Karpas-422 (cell line): ENCODE data around the gene NREP. TPM values are rescaled to one million over a fixed set of nuclear protein-coding genes. Genes with fewer than 3 reads are reported as not detected.

Experiments
- DNase-seq: peaks from one replicate; pipeline ENCODE4 v3.0.0-alpha.2; 2015
- H2AFZ ChIP-seq: fragments of 200-600 bp; sonication (generic); 2 replicates; pipeline ENCODE4 v1.6.1; 2014; ENCODE audit warnings: antibody characterized with exemption, low read length, mixed read lengths
- H3K27ac ChIP-seq: fragments of 200-600 bp; sonication (generic); 2 replicates; pipeline ENCODE4 v1.5.1; 2014; ENCODE audit warnings: mild to moderate bottlenecking, low read length, moderate library complexity
- H3K27me3 ChIP-seq: fragments of 200-600 bp; sonication (generic); 2 replicates; pipeline ENCODE4 v1.6.1; 2014; ENCODE audit warnings: low read length, mixed read lengths
- H3K36me3 ChIP-seq: fragments of 200-600 bp; sonication (generic); 2 replicates; pipeline ENCODE4 v1.6.1; 2014; ENCODE audit warnings: low read length, mixed read lengths; ENCODE audit not compliant: insufficient read depth
- H3K4me1 ChIP-seq: fragments of 200-600 bp; sonication (generic); 2 replicates; pipeline ENCODE4 v1.6.1; 2014; ENCODE audit warnings: mild to moderate bottlenecking, low read length, mixed read lengths
- H3K4me2 ChIP-seq: fragments of 200-600 bp; sonication (generic); 2 replicates; pipeline ENCODE4 v1.6.1; 2014; ENCODE audit warnings: low read length, low read depth, mild to moderate bottlenecking; ENCODE audit not compliant: poor library complexity, severe bottlenecking
- H3K4me3 ChIP-seq: fragments of 200-600 bp; sonication (generic); 2 replicates; pipeline ENCODE4 v1.5.1; 2014; ENCODE audit warnings: mild to moderate bottlenecking, antibody characterized with exemption, low read length, mixed read lengths
- H3K79me2 ChIP-seq: fragments of 200-600 bp; sonication (generic); 2 replicates; pipeline ENCODE4 v1.6.1; 2014; ENCODE audit warnings: mild to moderate bottlenecking, low read length, mixed read lengths
- H3K9ac ChIP-seq: fragments of 200-600 bp; sonication (generic); 2 replicates; pipeline ENCODE4 v1.6.0; 2014; ENCODE audit warnings: low read length
- H3K9me2 ChIP-seq: fragments of 200-600 bp; sonication (generic), shearing (Covaris generic); replicated peaks from 2 replicates; pipeline ENCODE4 v1.6.0; 2014; ENCODE audit warnings: mild to moderate bottlenecking, low read length, moderate library complexity; ENCODE audit not compliant: insufficient read depth
- H3K9me3 ChIP-seq: fragments of 300-700, 200-600 bp; sonication (generic); 2 replicates; pipeline ENCODE4 v1.6.1; 2014; ENCODE audit warnings: low read length, mixed read lengths
- H4K20me1 ChIP-seq: fragments of 200-600 bp; sonication (generic); 2 replicates; pipeline ENCODE4 v1.6.1; 2014; ENCODE audit warnings: mild to moderate bottlenecking, antibody characterized with exemption, low read length, low read depth; ENCODE audit not compliant: insufficient read depth
- total RNA-seq: library from RNA; depleted of rRNA; stranded (reverse); fragments of >200 nt; shearing (Covaris generic); gene quantifications from 2 replicates; pipeline ENCODE4 v1.2.3, GENCODE V29; 2014; ENCODE audit warnings: low replicate concordance

The NREP gene
- total RNA-seq, 1 experiment from 2014 or later = 5.8 TPM

DNA sequence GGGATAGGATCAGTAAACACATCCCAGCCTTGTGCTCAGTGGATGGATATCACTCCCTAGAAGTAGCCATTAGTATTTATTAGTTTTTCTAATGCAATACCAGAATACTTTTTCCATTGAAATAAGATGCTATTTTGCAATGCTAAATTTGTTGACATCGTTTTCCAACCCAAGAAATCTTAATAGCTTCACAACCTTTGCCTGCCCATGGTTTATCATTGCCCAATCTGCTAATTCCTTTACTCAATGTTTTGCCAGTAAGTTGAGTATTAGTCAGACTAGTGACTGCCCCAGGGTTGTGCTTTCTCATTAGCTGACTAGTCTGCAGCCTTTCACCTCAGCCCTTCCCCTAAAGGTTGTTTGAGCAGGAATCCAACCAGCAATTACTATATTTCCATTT lies 62.9 kb downstream of the NREP start:
- no peak overlapping the region for H3K4me3 ChIP-seq
- H3K4me1 ChIP-seq = no peaks in the 10 kb centered on the region
- H3K36me3 ChIP-seq = no peaks in the 10 kb centered on the region
- no peak overlapping the region for H2AFZ ChIP-seq
- H3K9ac ChIP-seq = no peak overlapping the region
- no peaks in the 10 kb centered on the region for H3K79me2 ChIP-seq
- H3K9me3 ChIP-seq = no peaks in the 10 kb centered on the region
- H3K9me2 ChIP-seq = no peaks in the 10 kb centered on the region
- H3K27me3 ChIP-seq = no peaks in the 10 kb centered on the region
- no peak overlapping the region for H3K4me2 ChIP-seq
- H3K27ac ChIP-seq = no peak overlapping the region
- no peaks in the 10 kb centered on the region for H4K20me1 ChIP-seq
- DNase-seq = no peak

DNA sequence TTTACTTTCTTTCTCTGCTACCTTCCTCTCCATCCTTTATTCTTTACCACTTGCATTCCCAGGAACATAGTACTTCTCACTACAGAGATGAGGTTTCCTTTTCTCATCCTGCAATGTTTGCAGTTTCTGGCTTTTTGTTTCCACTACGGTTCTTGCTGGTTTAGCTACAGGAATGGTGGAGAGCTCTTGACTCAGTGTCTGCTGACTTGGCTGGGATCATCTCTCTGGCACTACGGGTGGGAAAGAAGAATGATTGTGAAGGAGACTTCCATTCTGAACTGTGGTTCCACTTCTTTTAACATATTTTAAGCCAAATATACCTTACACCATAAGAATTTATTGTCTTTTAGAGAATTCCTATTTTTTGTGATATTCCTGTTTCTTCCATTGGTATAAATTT lies 65.1 kb downstream of the NREP start:
- Histone ChIP-seq H3K4me2 (no peak overlapping the region), H4K20me1 (no peaks in the 10 kb centered on the region), H3K9ac (no peak overlapping the region), H3K9me2 (no peaks in the 10 kb centered on the region), H3K27ac (no peak overlapping the region), H3K79me2 (no peaks in the 10 kb centered on the region), H3K4me1 (peaks cover 3% of the 10 kb centered on the region; the same call in 1 of the 2 replicates), H3K4me3 (no peak overlapping the region), H3K36me3 (no peaks in the 10 kb centered on the region), H3K9me3 (no peaks in the 10 kb centered on the region), H2AFZ (no peak overlapping the region), H3K27me3 (no peaks in the 10 kb centered on the region)
- no peak for DNase-seq

DNA sequence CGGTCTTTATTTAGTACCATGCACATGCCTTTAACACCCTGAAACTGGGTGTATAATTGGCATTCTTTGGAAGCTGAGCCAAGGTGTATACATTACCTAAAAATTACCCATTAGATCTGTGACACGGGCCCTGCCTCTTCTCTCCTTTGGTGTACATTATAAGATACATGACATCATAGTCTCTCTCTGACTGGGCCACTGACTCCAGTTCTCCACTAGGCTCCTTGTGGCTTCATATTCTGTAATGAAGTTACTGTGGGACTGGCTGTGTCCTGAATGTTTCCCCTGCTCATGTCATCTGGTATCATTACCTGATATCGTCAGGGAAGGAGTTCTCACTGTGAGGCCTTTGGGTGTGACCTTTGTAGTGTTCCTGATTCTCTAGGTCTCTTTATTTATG lies 65.5 kb downstream of the NREP start:
- H3K4me2 ChIP-seq = no peak overlapping the region
- H3K9me2 ChIP-seq = no peaks in the 10 kb centered on the region
- no peaks in the 10 kb centered on the region for H4K20me1 ChIP-seq
- DNase-seq = peak; percentile 32
- H3K79me2 ChIP-seq = no peaks in the 10 kb centered on the region
- no peaks in the 10 kb centered on the region for H3K9me3 ChIP-seq
- H2AFZ ChIP-seq = no peak overlapping the region
- H3K4me3 ChIP-seq = no peak overlapping the region
- H3K27ac ChIP-seq = no peak overlapping the region
- H3K4me1 ChIP-seq = peaks cover 3% of the 10 kb centered on the region; the same call in 1 of the 2 replicates
- no peak overlapping the region for H3K9ac ChIP-seq
- H3K27me3 ChIP-seq = no peaks in the 10 kb centered on the region
- H3K36me3 ChIP-seq = no peaks in the 10 kb centered on the region

DNA sequence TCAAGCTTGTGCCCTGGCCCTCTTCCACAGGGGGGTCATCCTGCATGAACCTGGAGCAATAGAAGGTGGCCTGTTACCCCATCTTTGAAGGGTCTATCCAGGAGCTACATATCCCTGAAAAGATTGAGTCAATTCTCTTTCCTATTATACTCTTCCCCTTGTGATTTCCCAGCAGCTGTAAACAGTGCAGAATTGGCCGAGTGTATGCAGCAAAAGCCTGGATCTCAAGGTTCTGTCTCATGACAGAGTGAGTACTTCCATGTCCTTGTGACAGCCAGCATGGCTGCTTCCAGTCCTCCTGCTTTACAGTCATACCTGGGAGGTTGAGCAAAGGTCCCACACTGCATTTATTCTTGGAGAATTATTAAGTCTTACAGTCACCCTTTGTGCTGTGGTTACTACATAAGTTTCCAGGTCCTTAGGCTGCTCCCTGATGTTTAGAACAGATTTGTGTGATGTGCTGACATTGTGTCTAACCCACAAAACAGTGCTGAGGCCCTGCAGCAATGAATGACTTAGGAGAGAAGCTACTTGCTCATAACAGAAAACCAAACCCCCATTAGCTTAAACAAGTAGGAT lies 67.5 kb downstream of the NREP start:
- DNase-seq = no peak

DNA sequence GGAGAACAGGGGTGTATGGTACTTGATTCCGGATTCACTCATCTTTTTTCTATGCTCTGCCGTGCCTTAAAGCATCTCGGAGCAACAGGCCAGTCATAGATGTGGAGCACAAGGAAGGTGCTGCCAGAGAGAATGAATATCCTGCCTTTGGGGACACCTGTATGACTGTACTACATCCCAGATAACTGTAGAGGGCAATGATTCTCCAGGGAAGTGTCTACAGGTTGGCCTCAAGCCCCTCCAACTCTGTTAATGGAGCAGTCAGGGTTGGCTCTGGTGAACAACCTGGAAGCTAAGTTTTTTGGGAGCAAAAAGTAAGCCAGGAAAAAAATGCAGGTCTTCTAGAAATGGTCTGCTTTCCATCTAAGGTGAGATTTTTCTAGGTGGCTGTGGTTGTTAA lies 71.0 kb downstream of the NREP start:
- no peaks in the 10 kb centered on the region for H3K79me2 ChIP-seq
- H3K9me3 ChIP-seq = no peaks in the 10 kb centered on the region
- H3K4me2 ChIP-seq = no peak overlapping the region
- no peaks in the 10 kb centered on the region for H3K9me2 ChIP-seq
- peaks cover 3% of the 10 kb centered on the region; the same call in 1 of the 2 replicates for H3K4me1 ChIP-seq
- H2AFZ ChIP-seq = no peak overlapping the region
- no peaks in the 10 kb centered on the region for H4K20me1 ChIP-seq
- H3K4me3 ChIP-seq = no peak overlapping the region
- no peaks in the 10 kb centered on the region for H3K36me3 ChIP-seq
- peak; percentile 45 for DNase-seq
- H3K9ac ChIP-seq = no peak overlapping the region
- no peaks in the 10 kb centered on the region for H3K27me3 ChIP-seq
- H3K27ac ChIP-seq = no peak overlapping the region

More for the DNA sequence above, 67.5 kb downstream of the NREP start:
- H3K4me3 ChIP-seq = no peak overlapping the region
- H3K36me3 ChIP-seq = no peaks in the 10 kb centered on the region
- no peaks in the 10 kb centered on the region for H3K27me3 ChIP-seq
- no peak overlapping the region for H3K4me2 ChIP-seq
- no peak overlapping the region for H2AFZ ChIP-seq
- H3K79me2 ChIP-seq = no peaks in the 10 kb centered on the region
- peaks cover 3% of the 10 kb centered on the region; the same call in 1 of the 2 replicates for H3K4me1 ChIP-seq
- no peak overlapping the region for H3K9ac ChIP-seq
- H3K9me2 ChIP-seq = no peaks in the 10 kb centered on the region
- H3K27ac ChIP-seq = no peak overlapping the region
- H3K9me3 ChIP-seq = no peaks in the 10 kb centered on the region
- H4K20me1 ChIP-seq = no peaks in the 10 kb centered on the region

DNA sequence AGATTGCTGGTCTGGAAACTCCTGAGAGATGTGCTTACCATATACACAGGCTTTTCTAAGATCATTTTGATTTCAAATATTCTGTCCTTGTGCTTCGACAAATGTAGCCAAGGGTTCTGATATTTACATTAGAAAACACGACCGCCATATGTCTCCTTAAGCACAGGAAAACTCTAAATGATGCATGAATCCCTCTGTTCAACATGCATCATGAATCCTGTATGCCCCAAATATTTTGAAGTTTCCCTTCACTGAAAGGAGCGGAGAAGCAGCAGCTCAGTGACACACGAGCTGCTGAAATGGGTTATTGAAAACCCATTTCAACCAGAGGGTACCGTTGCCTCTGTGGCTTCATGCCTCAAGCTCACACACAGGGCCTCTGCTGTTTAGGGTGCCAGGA lies 74.4 kb downstream of the NREP start:
- Histone ChIP-seq H3K79me2 (no peaks in the 10 kb centered on the region), H3K36me3 (no peaks in the 10 kb centered on the region), H3K9me3 (no peaks in the 10 kb centered on the region), H3K9ac (no peak overlapping the region), H3K4me3 (no peak overlapping the region), H3K9me2 (no peaks in the 10 kb centered on the region), H3K27ac (no peak overlapping the region), H4K20me1 (no peaks in the 10 kb centered on the region), H3K4me2 (no peak overlapping the region), H3K27me3 (no peaks in the 10 kb centered on the region), H2AFZ (no peak overlapping the region), H3K4me1 (peaks cover 3% of the 10 kb centered on the region; the same call in 1 of the 2 replicates)
- no peak for DNase-seq

DNA sequence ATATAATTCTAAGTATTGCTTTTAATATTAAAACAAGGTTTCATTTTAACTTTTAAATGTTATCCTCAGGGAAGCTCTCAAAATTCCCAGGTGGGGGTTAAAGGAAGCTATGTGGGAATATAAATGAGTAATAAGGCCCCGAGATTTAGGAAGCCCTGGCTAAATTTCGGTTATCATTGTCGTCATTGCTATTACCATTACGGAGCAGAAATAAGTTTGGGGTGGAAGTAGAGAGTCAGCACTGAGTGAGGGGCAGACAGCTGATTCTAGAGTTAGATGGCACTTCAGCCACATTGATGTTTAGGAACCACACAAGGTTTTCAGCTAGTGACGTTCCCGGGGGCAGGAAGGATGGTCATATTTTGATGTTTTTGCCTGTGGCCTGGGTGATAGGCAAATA lies 74.9 kb downstream of the NREP start:
- H4K20me1 ChIP-seq = no peaks in the 10 kb centered on the region
- H3K4me3 ChIP-seq = no peak overlapping the region
- H3K9me2 ChIP-seq = no peaks in the 10 kb centered on the region
- H3K36me3 ChIP-seq = no peaks in the 10 kb centered on the region
- no peak for DNase-seq
- H3K79me2 ChIP-seq = no peaks in the 10 kb centered on the region
- H3K4me1 ChIP-seq = no peaks in the 10 kb centered on the region
- H2AFZ ChIP-seq = no peak overlapping the region
- no peaks in the 10 kb centered on the region for H3K27me3 ChIP-seq
- no peak overlapping the region for H3K4me2 ChIP-seq
- H3K27ac ChIP-seq = no peak overlapping the region
- no peak overlapping the region for H3K9ac ChIP-seq
- no peaks in the 10 kb centered on the region for H3K9me3 ChIP-seq

DNA sequence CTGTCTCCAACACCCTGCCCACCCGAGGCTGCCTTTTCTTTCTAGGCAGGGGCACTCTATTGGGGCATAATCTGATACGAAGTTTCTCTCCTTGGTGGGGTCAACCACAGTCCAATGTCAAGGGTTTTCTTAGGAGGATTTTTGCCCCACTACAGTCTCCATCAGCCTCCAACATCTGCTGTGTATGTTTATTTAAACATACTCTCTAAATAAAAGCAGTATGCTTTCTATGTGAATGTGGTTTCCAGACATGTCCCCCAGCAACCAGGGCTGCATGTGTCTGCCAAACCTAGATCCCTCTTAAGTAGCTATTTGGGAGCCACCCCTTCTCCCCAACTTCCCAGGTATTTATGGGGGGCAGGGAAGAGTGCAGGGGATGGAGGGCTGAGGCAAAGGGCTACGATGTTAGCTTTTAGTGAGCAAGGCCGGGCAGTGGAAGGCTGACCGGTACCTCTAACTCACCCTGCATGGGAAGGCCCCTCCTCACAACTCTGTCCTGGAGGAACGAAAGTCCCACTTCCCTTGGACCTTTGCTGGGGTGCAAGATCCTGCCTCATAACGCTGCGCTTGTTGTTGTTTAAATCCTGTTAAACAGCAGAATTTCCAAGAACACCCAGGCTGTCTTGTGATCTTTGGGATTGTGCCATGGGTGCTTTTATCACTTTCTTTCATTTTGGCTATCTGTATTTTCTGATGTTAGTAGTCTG lies 75.4 kb downstream of the NREP start:
- no peak overlapping the region for H3K9ac ChIP-seq
- no peak overlapping the region for H3K27ac ChIP-seq
- no peaks in the 10 kb centered on the region for H4K20me1 ChIP-seq
- H3K79me2 ChIP-seq = no peaks in the 10 kb centered on the region
- no peak overlapping the region for H3K4me2 ChIP-seq
- H3K36me3 ChIP-seq = no peaks in the 10 kb centered on the region
- no peaks in the 10 kb centered on the region for H3K4me1 ChIP-seq
- no peaks in the 10 kb centered on the region for H3K9me3 ChIP-seq
- H3K27me3 ChIP-seq = no peaks in the 10 kb centered on the region
- H3K4me3 ChIP-seq = no peak overlapping the region
- peak; percentile 17 for DNase-seq
- H2AFZ ChIP-seq = no peak overlapping the region
- no peaks in the 10 kb centered on the region for H3K9me2 ChIP-seq
